Neuronal stem cell (in vitro differentiated cells): ENCODE measurements around the gene SPOCK2. TPM values are rescaled to one million over a fixed set of nuclear protein-coding genes. Genes with fewer than 3 reads are reported as not detected.
"Not testable (repeated sequence)": the region's sequence is repeated elsewhere in the genome, so short reads cannot be mapped to it uniquely, and the experiment has no call there.

Source experiments
- DNase-seq: peaks from one replicate; pipeline ENCODE4 v3.0.0-alpha.2; 2013; ENCODE audit warnings: low spot score
- H2AFZ ChIP-seq: one replicate; pipeline ENCODE4 v1.6.1; 2013; ENCODE audit warnings: mild to moderate bottlenecking, low read length, inconsistent platforms
- H2AK5ac ChIP-seq: 2 replicates; pipeline ENCODE4 v1.6.1; 2013; ENCODE audit warnings: low read depth, mild to moderate bottlenecking, inconsistent platforms, low read length, moderate library complexity, mixed read lengths
- H2BK120ac ChIP-seq: 2 replicates; pipeline ENCODE4 v1.6.1; 2013; ENCODE audit warnings: low read depth, mild to moderate bottlenecking, inconsistent platforms, low read length, moderate library complexity, mixed read lengths
- H2BK12ac ChIP-seq: one replicate; pipeline ENCODE4 v1.6.1; 2013; ENCODE audit warnings: low read length, inconsistent platforms
- H2BK15ac ChIP-seq: 2 replicates; pipeline ENCODE4 v1.6.1; 2013; ENCODE audit warnings: mild to moderate bottlenecking, low read length, inconsistent platforms, mixed read lengths
- H2BK5ac ChIP-seq: one replicate; pipeline ENCODE4 v1.6.1; 2013; ENCODE audit warnings: inconsistent platforms, mild to moderate bottlenecking, low read length, moderate library complexity
- H3K14ac ChIP-seq: one replicate; pipeline ENCODE4 v1.6.1; 2013; ENCODE audit warnings: low read length, inconsistent platforms
- H3K18ac ChIP-seq: 2 replicates; pipeline ENCODE4 v1.6.1; 2013; ENCODE audit warnings: low read length, inconsistent platforms
- H3K23ac ChIP-seq: 2 replicates; pipeline ENCODE4 v1.6.1; 2013; ENCODE audit warnings: low read depth, mild to moderate bottlenecking, mixed read lengths, low read length, inconsistent platforms; ENCODE audit not compliant: poor library complexity
- H3K27ac ChIP-seq: replicated peaks from 3 replicates; pipeline ENCODE4 v1.5.1; 2013; ENCODE audit warnings: low read length, inconsistent platforms
- H3K27me3 ChIP-seq, 3 experiments: 2 replicates each; pipeline ENCODE4 v1.6.1; 2013; ENCODE audit warnings: low read length in 3 of 3, mild to moderate bottlenecking in 2 of 3, inconsistent platforms in 1 of 3, low read depth in 1 of 3, mixed read lengths in 1 of 3, moderate library complexity in 1 of 3; ENCODE audit not compliant: control insufficient read depth in 3 of 3, insufficient read depth in 3 of 3
- H3K36me3 ChIP-seq, 2 donors: replicated peaks in 1 of 2; 2 replicates each; pipeline ENCODE4 v1.6.1; 2013; ENCODE audit warnings: low read length in 2 of 2; ENCODE audit not compliant: control insufficient read depth in 2 of 2, insufficient read depth in 2 of 2
- H3K4ac ChIP-seq: 2 replicates; pipeline ENCODE4 v1.6.1; 2013; ENCODE audit warnings: inconsistent platforms, mild to moderate bottlenecking, low read length, moderate library complexity
- H3K4me1 ChIP-seq, 2 donors: 1 replicate in 1 of 2; 2 replicates in 1 of 2; pipeline ENCODE4 v1.6.1; 2013; ENCODE audit warnings: low read length in 2 of 2, low read depth in 1 of 2; ENCODE audit not compliant: control insufficient read depth in 2 of 2, insufficient read depth in 1 of 2
- H3K4me2 ChIP-seq: one replicate; pipeline ENCODE4 v1.6.1; 2013; ENCODE audit warnings: mild to moderate bottlenecking, low read length, inconsistent platforms; ENCODE audit not compliant: insufficient read depth, poor library complexity, severe bottlenecking
- H3K4me3 ChIP-seq, 2 donors: 2 replicates each; pipeline ENCODE4 v1.5.1; 2013; ENCODE audit warnings: low read length in 2 of 2, mild to moderate bottlenecking in 2 of 2, inconsistent platforms in 1 of 2, moderate library complexity in 1 of 2
- H3K79me1 ChIP-seq: one replicate; pipeline ENCODE4 v1.6.1; 2013; ENCODE audit warnings: low read depth, mild to moderate bottlenecking, inconsistent platforms, low read length, moderate library complexity
- H3K9ac ChIP-seq: one replicate; pipeline ENCODE4 v1.6.1; 2013; ENCODE audit warnings: mild to moderate bottlenecking, low read depth, low read length, inconsistent platforms; ENCODE audit not compliant: poor library complexity
- H3K9me3 ChIP-seq, 2 donors: replicated peaks in 1 of 2; 2 replicates each; pipeline versions ENCODE3 to v1.6.1; 2013; ENCODE audit warnings: low read length in 2 of 2, mild to moderate bottlenecking in 2 of 2, inconsistent platforms in 1 of 2, low read depth in 1 of 2, mixed read lengths in 1 of 2, moderate library complexity in 1 of 2; ENCODE audit not compliant: control insufficient read depth in 2 of 2, insufficient read depth in 1 of 2
- H4K8ac ChIP-seq: one replicate; pipeline ENCODE4 v1.6.1; 2013; ENCODE audit warnings: low read depth, mild to moderate bottlenecking, inconsistent platforms, low read length, moderate library complexity
- H4K91ac ChIP-seq: one replicate; pipeline ENCODE4 v1.6.1; 2013; ENCODE audit warnings: low read length, low read depth, mild to moderate bottlenecking, inconsistent platforms; ENCODE audit not compliant: poor library complexity
- WGBS, 2 donors: extraction: QIAGEN DNeasy Blood & Tissue Kit; methylation state at CpG; one replicate each; pipeline ENCODE4 v1.1.7; 2013; ENCODE audit warnings: missing lambda C conversion rate in 2 of 2, mixed read lengths in 1 of 2; ENCODE audit not compliant: insufficient read length in 2 of 2, insufficient replicate concordance in 1 of 2; ENCODE audit errors: extremely low coverage in 2 of 2; 5-methylcytosine and 5-hydroxymethylcytosine counted together
- polyA plus RNA-seq, 2 experiments: library from polyadenylated mRNA; stranded (reverse); fragments of 200-250 nt; gene quantifications; one replicate each; pipeline ENCODE4 v1.2.3, GENCODE V29; 2013

The SPOCK2 gene, protein sequence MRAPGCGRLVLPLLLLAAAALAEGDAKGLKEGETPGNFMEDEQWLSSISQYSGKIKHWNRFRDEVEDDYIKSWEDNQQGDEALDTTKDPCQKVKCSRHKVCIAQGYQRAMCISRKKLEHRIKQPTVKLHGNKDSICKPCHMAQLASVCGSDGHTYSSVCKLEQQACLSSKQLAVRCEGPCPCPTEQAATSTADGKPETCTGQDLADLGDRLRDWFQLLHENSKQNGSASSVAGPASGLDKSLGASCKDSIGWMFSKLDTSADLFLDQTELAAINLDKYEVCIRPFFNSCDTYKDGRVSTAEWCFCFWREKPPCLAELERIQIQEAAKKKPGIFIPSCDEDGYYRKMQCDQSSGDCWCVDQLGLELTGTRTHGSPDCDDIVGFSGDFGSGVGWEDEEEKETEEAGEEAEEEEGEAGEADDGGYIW
- polyA plus RNA-seq (2013, experiment 1 of 2): 1.0 TPM
- polyA plus RNA-seq (2013, experiment 2 of 2): 1.0 TPM

DNA sequence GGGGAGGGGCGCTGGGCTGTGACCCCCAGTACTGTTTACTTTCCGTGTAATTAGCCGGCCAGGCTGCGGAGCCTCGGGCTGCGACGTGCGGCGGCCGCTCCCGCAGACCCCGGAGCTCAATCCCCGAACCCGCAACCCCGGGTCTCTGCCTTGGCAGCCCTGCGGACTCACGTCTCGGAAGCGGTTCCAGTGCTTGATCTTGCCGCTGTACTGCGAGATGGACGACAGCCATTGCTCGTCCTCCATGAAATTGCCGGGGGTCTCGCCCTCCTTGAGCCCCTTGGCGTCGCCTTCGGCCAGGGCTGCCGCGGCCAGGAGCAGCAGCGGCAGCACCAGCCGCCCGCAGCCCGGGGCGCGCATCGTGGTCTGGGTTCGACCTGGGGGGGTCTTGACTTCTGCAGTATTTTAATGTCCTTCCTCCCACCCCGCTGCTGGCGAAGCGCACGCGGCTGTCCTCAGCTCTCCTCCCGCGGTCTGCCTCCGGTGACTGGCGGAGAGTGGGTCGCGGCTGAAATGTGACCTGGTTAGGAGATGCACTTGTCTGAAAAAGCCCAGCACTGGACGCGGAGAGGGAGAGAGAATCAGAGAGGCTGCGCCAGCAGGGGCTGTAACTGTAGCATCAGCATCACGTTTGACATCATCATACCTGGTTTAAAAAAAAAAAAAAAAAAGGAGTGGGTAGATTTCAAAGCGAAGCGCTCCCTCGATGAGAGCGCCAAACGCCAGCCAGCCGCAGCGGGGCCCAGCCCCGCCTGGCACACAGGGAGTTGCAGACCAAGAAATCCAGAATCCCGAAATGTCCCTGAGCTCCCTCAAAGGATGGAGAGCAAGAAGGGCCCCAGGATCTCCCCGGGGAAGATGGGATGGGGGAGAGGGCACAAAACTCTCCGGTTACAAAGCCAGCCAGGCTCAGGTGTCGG is at the start of gene SPOCK2:
Gene SPOCK2, minus strand, starts transcription at position 583 of the 920 bp plus-strand sequence. Its CDS starts 223 bp downstream, at position 360.
- peak within 1 kb of the TSS; percentile 57 for H3K14ac ChIP-seq
- no peak within 1 kb of the TSS for H3K27ac ChIP-seq
- H3K23ac ChIP-seq: peak within 1 kb of the TSS; percentile 34
- peak within 1 kb of the TSS; percentile 76 for H3K9ac ChIP-seq
- H2AK5ac ChIP-seq: no peak within 1 kb of the TSS
- peak within 1 kb of the TSS; percentile 90 for H3K4me2 ChIP-seq
- DNase-seq: peak; percentile 30
- H3K9me3 ChIP-seq: no peaks in the 10 kb centered on the region
- peak within 1 kb of the TSS; percentile 42 for H2BK12ac ChIP-seq
- peaks cover 10 to 24% of the 10 kb centered on the region in 2 donors for H3K4me1 ChIP-seq
- no peaks in the 10 kb centered on the region for H3K36me3 ChIP-seq
- no CpG with 5 or more reads among the region's 65 CpGs for WGBS, 2 donors
- no peak within 1 kb of the TSS for H4K8ac ChIP-seq
- no peak within 1 kb of the TSS for H2BK120ac ChIP-seq
- no peaks in the 10 kb centered on the region for H3K79me1 ChIP-seq
- H3K18ac ChIP-seq: peak within 1 kb of the TSS; percentile 85
- H3K4me3 ChIP-seq: peak within 1 kb of the TSS; percentile 47 to 74
- H2BK5ac ChIP-seq: peak within 1 kb of the TSS; percentile 40
- H3K27me3 ChIP-seq: peaks cover 19 to 58% (median 38%) of the 10 kb centered on the region in 3 experiments
- no peak within 1 kb of the TSS for H3K4ac ChIP-seq
- no peak within 1 kb of the TSS for H4K91ac ChIP-seq
- H2BK15ac ChIP-seq: peak within 1 kb of the TSS; percentile 56
- peak within 1 kb of the TSS; percentile 97 for H2AFZ ChIP-seq

DNA sequence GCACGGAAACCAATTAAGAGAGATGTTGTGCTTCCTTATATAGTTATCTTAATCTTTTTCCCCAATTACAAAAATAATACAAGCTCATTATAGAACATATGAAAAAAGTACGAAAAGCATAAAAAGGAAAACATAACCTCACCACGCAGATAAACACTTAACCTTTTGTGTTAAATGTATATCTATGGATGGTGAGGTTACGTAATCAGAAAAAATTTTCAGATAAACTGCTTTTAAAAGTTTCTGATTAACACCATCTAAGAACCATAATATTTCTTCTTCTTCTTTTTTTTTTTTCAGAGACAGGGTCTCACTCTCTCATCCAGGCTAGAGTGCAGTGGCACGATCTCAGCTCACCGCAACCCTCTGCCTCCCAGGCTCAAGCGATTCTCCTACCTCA is 49.2 kb upstream of the SPOCK2 start:
- no peak overlapping the region for H3K23ac ChIP-seq
- WGBS, 2 donors: no CpG with 5 or more reads among the region's 7 CpGs
- H3K27me3 ChIP-seq: no peaks in the 10 kb centered on the region
- no peak overlapping the region for H3K4me3 ChIP-seq
- no peak overlapping the region for H2BK5ac ChIP-seq
- no peak overlapping the region for H3K9ac ChIP-seq
- H4K8ac ChIP-seq: no peak overlapping the region
- no peaks in the 10 kb centered on the region for H3K9me3 ChIP-seq
- H3K4me2 ChIP-seq: no peak overlapping the region
- no peak overlapping the region for H2BK15ac ChIP-seq
- no peak overlapping the region for H2BK120ac ChIP-seq
- no peak overlapping the region for H4K91ac ChIP-seq
- no peak overlapping the region for H2AFZ ChIP-seq
- no peak overlapping the region for H3K14ac ChIP-seq
- H3K18ac ChIP-seq: no peak overlapping the region
- H3K27ac ChIP-seq: no peak overlapping the region
- H3K4me1 ChIP-seq: no peaks in the 10 kb centered on the region
- no peaks in the 10 kb centered on the region for H3K36me3 ChIP-seq
- no peak for DNase-seq
- H3K79me1 ChIP-seq: no peaks in the 10 kb centered on the region
- H3K4ac ChIP-seq: no peak overlapping the region
- H2BK12ac ChIP-seq: no peak overlapping the region
- H2AK5ac ChIP-seq: no peak overlapping the region

DNA sequence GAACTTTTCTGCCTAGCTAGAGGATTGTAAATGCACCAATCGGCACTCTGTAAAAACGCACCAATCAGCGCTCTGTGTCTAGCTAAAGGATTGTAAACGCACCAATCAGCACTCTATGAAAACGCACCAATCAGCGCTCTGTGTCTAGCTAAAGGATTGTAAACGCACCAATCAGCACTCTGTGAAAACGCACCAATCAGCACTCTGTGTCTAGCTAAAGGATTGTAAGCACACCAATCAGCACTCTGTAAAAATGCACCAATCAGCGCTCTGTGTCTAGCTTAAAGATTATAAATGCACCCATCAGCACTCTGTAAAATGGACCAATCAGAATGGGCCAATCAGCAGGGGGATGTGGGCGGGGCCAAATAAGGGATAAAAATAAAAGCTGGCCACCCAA is 47.9 kb upstream of the SPOCK2 start:
- not testable (repeated sequence) for H3K79me1 ChIP-seq, H3K18ac ChIP-seq, H3K27ac ChIP-seq, H2AK5ac ChIP-seq, H3K4ac ChIP-seq, H2BK15ac ChIP-seq, H3K4me3 ChIP-seq, H2BK12ac ChIP-seq, H3K23ac ChIP-seq, H4K8ac ChIP-seq, H3K4me1 ChIP-seq, H2BK120ac ChIP-seq, H4K91ac ChIP-seq, H3K9ac ChIP-seq, DNase-seq, H2AFZ ChIP-seq, H3K4me2 ChIP-seq, H3K27me3 ChIP-seq, H2BK5ac ChIP-seq, H3K9me3 ChIP-seq, H3K14ac ChIP-seq, H3K36me3 ChIP-seq
- no CpG with 5 or more reads among the region's 10 CpGs for WGBS, 2 donors
